Lung (tissue), 16 donors: Measurements from ENCODE around the gene KLHDC9. TPM values are rescaled to one million over a fixed set of nuclear protein-coding genes. Genes with fewer than 3 reads are reported as not detected.

Experiments
- ATAC-seq: fragments of 200-7000 bp; cut with Tn5 transposase; one replicate; pipeline ENCODE4 v1.9.1; 2020; ENCODE audit warnings: moderate number of reproducible peaks; ENCODE audit not compliant: insufficient read depth, low FRiP score
- DNase-seq, 3 donors: peaks; one replicate each; pipeline ENCODE4 v3.0.0-alpha.2; 2013 to 2017
- H3K27ac ChIP-seq, 2 donors: one replicate each; pipeline ENCODE4 v1.5.1; 2013; ENCODE audit warnings: mild to moderate bottlenecking in 2 of 2, moderate library complexity in 2 of 2, control low read depth in 1 of 2, inconsistent platforms in 1 of 2, low read depth in 1 of 2, low read length in 1 of 2
- H3K27me3 ChIP-seq, 3 donors: one replicate each; pipeline ENCODE4 v1.5.1; 2013; ENCODE audit warnings: low read length in 2 of 3; ENCODE audit not compliant: control insufficient read depth in 3 of 3, insufficient read depth in 3 of 3
- H3K36me3 ChIP-seq, 4 donors: one replicate each; pipeline ENCODE4 v1.5.1; 2013; ENCODE audit warnings: low read length in 4 of 4, mild to moderate bottlenecking in 1 of 4, moderate library complexity in 1 of 4; ENCODE audit not compliant: control insufficient read depth in 4 of 4, insufficient read depth in 4 of 4
- H3K4me1 ChIP-seq, 5 donors: one replicate each; pipeline ENCODE4 v1.5.1; 2013; ENCODE audit warnings: low read length in 5 of 5, mild to moderate bottlenecking in 2 of 5, moderate library complexity in 1 of 5; ENCODE audit not compliant: control insufficient read depth in 5 of 5, insufficient read depth in 5 of 5
- H3K4me3 ChIP-seq: one replicate; pipeline ENCODE4 v1.5.1; 2013; ENCODE audit warnings: mild to moderate bottlenecking, control low read depth, moderate library complexity
- H3K9ac ChIP-seq, 2 donors: one replicate each; pipeline ENCODE4 v1.5.1; 2013; ENCODE audit warnings: low read length in 2 of 2, control low read depth in 1 of 2; ENCODE audit not compliant: insufficient read depth in 1 of 2
- H3K9me3 ChIP-seq, 4 donors: one replicate each; pipeline ENCODE4 v1.5.1; 2013; ENCODE audit warnings: low read length in 3 of 4, mild to moderate bottlenecking in 1 of 4, moderate library complexity in 1 of 4; ENCODE audit not compliant: control insufficient read depth in 4 of 4, insufficient read depth in 3 of 4
- CTCF ChIP-seq: IDR thresholded peaks from 2 replicates; pipeline ENCODE4 v1.5.1; 2012; ENCODE audit warnings: mild to moderate bottlenecking; ENCODE audit errors: control extremely low read depth, extremely low read depth
- whole genome bisulfite sequencing, 2 donors: extraction: QIAGEN DNeasy Blood & Tissue Kit; methylation state at CpG; one replicate each; pipeline ENCODE4 v1.1.7; 2013; 5-methylcytosine and 5-hydroxymethylcytosine counted together
- long read RNA-seq, 5 donors: transcript quantifications; one replicate each; lab custom pipeline, GENCODE V29; 2026
- polyA plus RNA-seq, 2 donors: library from polyadenylated mRNA; stranded (reverse); fragments of 200-250 nt; gene quantifications; one replicate each; pipeline ENCODE4 v1.2.1, GENCODE V29; 2013
- total RNA-seq, 2 donors: library from RNA; depleted of rRNA in 1 of 2; stranded (reverse); fragments of >200 nt in 1 of 2; gene quantifications; one replicate each; pipeline ENCODE4 v1.2.1, GENCODE V29; 2014 to 2021
- donor health status: control.
- donor health status: control.
- donor health status: Bipolar disorder and iron deficiency.
- donor health status: healthy.
- donor health status: DM: yes; HTN: yes; CAD: no.

KLHDC9 gene
- total RNA-seq (10 to 100 TPM in 1 of 2 donors, 1 to 10 TPM in 1; 7.1 to 13.0 TPM), polyA plus RNA-seq (1 to 10 TPM; 5.8 to 8.6 TPM)
- long read RNA-seq, donor 1, partial matches to known transcripts = 0 of 2 reads
- long read RNA-seq, donor 1, other reads (novel, unspliced or antisense) = 0 of 2 reads
- long read RNA-seq, donor 2, partial matches to known transcripts = 0 of 2 reads
- long read RNA-seq, donor 2, other reads (novel, unspliced or antisense) = 0 of 2 reads
- long read RNA-seq, donor 3, partial matches to known transcripts = 0 of 1 reads
- long read RNA-seq, donor 3, other reads (novel, unspliced or antisense) = 0 of 1 reads
- long read RNA-seq, donor 4 = 0 reads
- long read RNA-seq, donor 5, partial matches to known transcripts = 0 of 3 reads
- long read RNA-seq, donor 5, other reads (novel, unspliced or antisense) = 0 of 3 reads

- peak; percentile 76 for ATAC-seq
- Histone ChIP-seq H3K36me3 (peaks cover 11 to 18% (median 15%) of the 10 kb centered on the region in 4 donors), H3K27me3 (no peaks in the 10 kb centered on the region), H3K4me1 (peaks cover 0 to 26% (median 4%) of the 10 kb centered on the region in 5 donors), H3K27ac (peak within 1 kb of the TSS in 1 of 2 donors; percentile 61), H3K9ac (peak within 1 kb of the TSS in 1 of 2 donors; percentile 14), H3K9me3 (peaks cover 0 to 2% (median 0%) of the 10 kb centered on the region in 4 donors), H3K4me3 (peak within 1 kb of the TSS; percentile 42)
- no peak for TF ChIP-seq CTCF
- WGBS, 2 donors = 9 to 10% methylated on average over 57 to 71 of the region's 71 CpGs
- DNase-seq = peak; percentile 66 to 84 (median 79)
Observed at GRCh38 chr1:161098210-161099068, at the start of gene KLHDC9. Gene KLHDC9, plus strand, starts transcription at chr1:161098361. Its CDS starts 175 bp downstream, at chr1:161098536.

- peaks cover 0 to 10% (median 4%) of the 10 kb centered on the region in 4 donors for H3K9me3 ChIP-seq
- no peak for DNase-seq
Observed at GRCh38 chr1:161048949-161049722, 49.0 kb upstream of the KLHDC9 start.

More at GRCh38 chr1:161048949-161049722, 49.0 kb upstream of the KLHDC9 start:
- Histone ChIP-seq H3K36me3 (peaks cover 0 to 15% (median 0%) of the 10 kb centered on the region in 4 donors), H3K4me1 (peaks cover under 1 to 10% (median 4%) of the 10 kb centered on the region in 5 donors), H3K27ac (no peak overlapping the region), H3K4me3 (no peak overlapping the region), H3K27me3 (peaks cover 0 to 3% (median 0%) of the 10 kb centered on the region in 3 donors), H3K9ac (no peak overlapping the region)
- WGBS, 2 donors = 91 to 95% methylated on average over 5 of the region's 5 CpGs
- no peak for TF ChIP-seq CTCF
- ATAC-seq = no peak
